Left ventricle myocardium superior (tissue), 1 donor: Measurements from ENCODE around the gene LITAF. TPM values are rescaled to one million over a fixed set of nuclear protein-coding genes. Genes with fewer than 3 reads are reported as not detected.
"Not testable (repeated sequence)": the region's sequence is repeated elsewhere in the genome, so short reads cannot be mapped to it uniquely, and the experiment has no call there.

ENCODE experiments used
- ATAC-seq: fragments of 200-7000 bp; cut with Tn5 transposase; one replicate; pipeline ENCODE4 v1.9.1; 2020; ENCODE audit warnings: mild to moderate bottlenecking, moderate library complexity
- DNase-seq: peaks from one replicate; pipeline ENCODE4 v3.0.0-alpha.2; 2020
- intact Hi-C: fragments of 100-400 bp; cut with micrococcal nuclease; formaldehyde crosslinking; loops from one replicate; pipeline ENCODE4 v1.11.0; 2022
- total RNA-seq: library from RNA; stranded (reverse); fragmentation: NEBNext Ultra II Directional; extraction: Animal tissue kit (Norgen Biotek cat#: 25700); gene quantifications from one replicate; pipeline ENCODE4 v1.2.1, GENCODE V29; 2021
- donor health status: DM: no; HTN: yes; CAD: no; lungs with severe emphysema.

LITAF gene
- total RNA-seq, 1 donor from 2014 or later, result 70.8 TPM

DNA sequence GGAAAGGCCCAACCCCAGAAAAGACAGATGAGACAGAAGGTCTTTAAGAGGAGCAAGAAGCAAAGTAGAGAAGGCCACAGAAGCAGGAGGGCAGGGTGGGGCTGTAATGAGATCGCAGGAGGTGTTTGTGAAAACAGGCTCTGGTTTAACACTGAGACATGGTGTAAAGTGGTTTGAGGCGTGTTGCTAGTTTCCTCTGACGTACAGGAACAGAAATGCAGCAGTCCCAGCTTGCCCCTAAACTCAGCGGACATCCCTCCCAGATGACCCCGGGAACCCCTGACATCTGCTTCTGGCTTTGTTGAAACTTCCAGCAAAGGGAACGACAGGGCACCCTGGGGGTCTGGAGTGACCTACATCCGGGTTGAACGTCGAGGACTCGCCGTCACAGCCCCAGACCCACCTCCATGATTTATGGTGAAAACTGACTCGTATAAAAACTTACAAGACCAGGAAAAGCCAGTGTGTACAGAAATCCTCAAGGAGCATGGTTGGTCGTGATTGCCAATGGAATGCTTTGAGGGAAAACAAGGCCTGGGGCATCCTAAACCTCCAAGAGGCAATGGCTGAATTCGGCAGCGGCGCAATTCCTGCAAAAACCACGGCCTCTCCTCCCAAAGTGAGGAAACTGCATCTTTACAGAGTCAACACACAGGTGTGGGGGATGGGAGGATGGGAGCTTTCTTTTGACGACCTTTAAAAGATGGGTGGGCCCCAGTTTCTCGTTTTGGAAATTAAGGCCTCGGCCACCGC, 25.8 kb downstream of the LITAF start:
- intact Hi-C loops, result no loop called here
- no peak for DNase-seq
- peak; percentile 23 for ATAC-seq

- ATAC-seq, intact Hi-C loops, DNase-seq: not testable (repeated sequence)
These were observed 28.4 kb downstream of the LITAF start for GRCh38 chr16:11558308-11558823.

DNA sequence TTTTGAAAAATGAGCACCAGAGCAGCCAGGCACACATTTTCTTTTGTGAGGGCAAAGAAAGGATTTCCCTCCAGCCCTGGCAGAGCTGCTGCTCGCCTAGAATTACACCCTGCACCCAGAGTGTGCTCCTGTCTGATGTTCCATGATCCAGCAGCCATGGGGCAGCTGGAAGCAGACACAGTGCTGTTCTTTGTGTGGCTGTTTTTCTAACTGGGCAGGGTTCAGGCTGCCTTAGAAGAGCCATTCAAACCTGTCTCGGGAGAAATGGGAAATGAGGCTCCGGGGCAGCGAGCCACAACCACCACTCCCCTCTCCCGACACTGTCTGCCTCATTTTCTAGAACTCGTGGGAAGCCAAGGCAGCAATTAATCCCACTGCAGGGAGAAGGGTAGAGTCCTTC, 28.9 kb downstream of the LITAF start:
- peak; percentile 89 for ATAC-seq
- intact Hi-C loops, result no loop called here
- DNase-seq, result peak; percentile 72

DNA sequence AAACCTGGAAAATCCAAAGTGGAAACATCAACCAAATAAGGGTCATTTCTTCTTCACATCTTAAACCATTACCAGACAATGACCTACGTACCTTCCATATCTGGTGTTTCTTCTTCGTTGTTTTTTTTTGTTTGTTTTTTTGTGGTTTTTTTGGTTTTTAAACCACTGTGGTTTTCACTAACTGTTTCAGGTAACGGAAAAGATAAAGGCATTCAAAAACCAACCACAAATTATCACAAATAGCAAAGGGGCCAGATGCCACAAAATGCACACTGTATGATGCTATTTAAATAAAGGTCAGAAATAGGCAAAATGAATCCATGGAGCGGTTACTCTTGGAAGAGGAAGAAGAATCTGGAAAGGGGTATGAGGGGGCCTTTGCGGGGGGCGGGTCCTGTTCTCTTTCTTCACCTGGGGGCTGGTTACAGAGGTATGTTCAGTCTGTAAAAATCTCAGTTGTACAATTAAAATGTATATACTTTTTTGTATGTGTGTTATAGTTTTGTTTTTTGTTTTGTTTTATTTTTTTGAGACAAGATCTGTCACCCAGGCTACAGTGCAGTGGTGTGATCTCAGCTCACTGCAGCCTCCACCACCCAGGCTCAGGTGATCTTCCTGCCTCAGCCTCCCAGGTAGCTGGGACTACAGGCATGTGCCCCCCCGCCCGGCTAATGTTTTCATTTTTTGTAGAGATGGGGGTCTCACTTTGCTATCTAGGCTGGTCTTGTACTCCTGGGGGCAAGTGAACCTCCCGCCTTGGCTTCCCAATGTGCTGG, 29.6 kb downstream of the LITAF start:
- intact Hi-C loops, result no loop called here
- ATAC-seq (no peak), DNase-seq (no peak)

GRCh38 chr16:11556214-11556819, 30.4 kb downstream of the LITAF start:
- DNase-seq (no peak), ATAC-seq (no peak)
- intact Hi-C loops, result no loop called here

DNA sequence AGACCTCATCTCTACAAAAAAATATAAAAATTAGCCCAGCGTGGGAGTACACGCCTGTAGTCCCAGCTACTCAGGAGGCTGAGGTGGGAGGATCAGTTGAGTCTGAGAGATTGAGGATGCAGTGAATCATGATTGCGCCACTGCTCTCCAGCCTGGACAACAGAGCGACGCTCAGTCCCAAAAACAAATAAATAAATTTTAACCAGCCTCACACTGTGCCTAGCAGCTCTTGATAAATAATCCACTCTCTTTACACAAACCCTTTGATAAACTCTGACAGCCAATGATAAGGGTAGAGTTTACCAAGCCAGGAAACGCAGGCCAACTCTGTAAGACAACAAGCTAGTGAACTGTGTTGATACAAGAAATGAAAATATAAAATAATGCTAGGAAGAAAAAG, 32.7 kb downstream of the LITAF start:
- intact Hi-C loops, result no loop called here
- ATAC-seq, result no peak
- no peak for DNase-seq

- intact Hi-C loops, result no loop called here
- no peak for ATAC-seq
- DNase-seq, result no peak
These were observed 33.3 kb downstream of the LITAF start for GRCh38 chr16:11553371-11553770.

DNA sequence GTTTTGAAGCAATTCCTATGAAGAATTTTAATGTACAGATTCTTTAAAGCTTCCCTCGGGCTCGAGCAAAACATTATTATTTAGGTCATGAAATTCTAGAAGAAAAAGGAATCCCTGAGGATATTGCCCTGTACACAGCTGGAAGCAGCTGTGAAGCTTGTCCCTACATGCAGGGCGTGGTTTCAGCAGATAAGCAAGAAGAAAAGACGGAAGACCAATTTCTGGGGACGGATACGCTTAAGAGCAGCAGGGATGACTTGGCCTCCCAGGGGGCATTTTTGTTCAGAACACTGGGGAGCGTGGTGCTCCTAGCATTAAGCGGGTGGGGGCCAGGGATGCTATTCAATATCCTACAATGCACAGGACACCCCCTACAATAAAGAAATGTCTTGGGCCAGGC, 34.3 kb downstream of the LITAF start:
- DNase-seq, result peak; percentile 41
- peak; percentile 83 for ATAC-seq
- intact Hi-C loops, result no loop called here

GRCh38 chr16:11551842-11552241, 34.9 kb downstream of the LITAF start:
- ATAC-seq (no peak), DNase-seq (no peak)
- intact Hi-C loops, result no loop called here

DNA sequence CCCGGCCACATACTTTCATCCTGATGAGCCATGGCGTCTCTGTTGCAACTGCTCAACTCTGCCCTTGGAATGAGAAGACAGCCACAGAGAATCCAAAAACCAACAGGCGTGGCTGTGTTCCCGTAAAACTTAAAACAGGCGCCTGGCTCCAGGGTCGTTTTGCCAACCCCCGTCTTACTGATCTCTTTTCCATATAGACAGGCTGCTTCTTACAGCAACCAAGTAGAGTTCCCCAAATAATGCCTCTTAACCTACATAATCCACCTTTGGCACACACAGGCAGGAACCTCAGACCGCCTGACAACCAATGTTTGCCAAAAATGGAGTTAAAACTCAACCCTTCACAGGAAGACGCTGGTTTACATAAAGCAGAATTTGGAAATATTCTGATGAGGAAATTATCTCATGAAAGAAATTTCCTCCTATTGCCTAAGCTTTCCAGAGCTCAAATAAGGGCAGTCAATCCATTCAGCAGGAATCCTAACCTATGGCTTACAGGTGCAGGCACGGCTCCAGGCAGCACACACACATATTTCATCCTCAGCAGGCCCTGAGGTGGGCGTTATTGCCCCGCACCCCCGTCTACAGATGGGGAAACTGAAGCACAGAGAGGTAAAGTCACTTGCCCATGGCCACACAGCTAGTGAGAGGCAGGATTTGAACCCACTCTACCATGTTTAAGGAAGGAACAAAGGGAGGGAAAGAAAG, 35.8 kb downstream of the LITAF start:
- intact Hi-C loops, result no loop called here
- DNase-seq (no peak), ATAC-seq (no peak)

- ATAC-seq, result no peak
- DNase-seq, result no peak
- intact Hi-C loops, result loop anchor here (10.0 kb wide), 1 partner anchor 97 kb away; no protein-coding TSS in a partner anchor
These were observed 39.4 kb downstream of the LITAF start for GRCh38 chr16:11547118-11547916.

GRCh38 chr16:11546608-11547061, 40.1 kb downstream of the LITAF start:
- intact Hi-C loops, result loop anchor here (10.0 kb wide), 1 partner anchor 98 kb away; no protein-coding TSS in a partner anchor
- no peak for DNase-seq
- ATAC-seq, result no peak

- no peak for DNase-seq
- ATAC-seq, result no peak
- intact Hi-C loops, result loop anchor here (10.0 kb wide), 1 partner anchor 101 kb away; no protein-coding TSS in a partner anchor
These were observed 42.9 kb downstream of the LITAF start for GRCh38 chr16:11543661-11544393.

- ATAC-seq (no peak), DNase-seq (no peak)
- intact Hi-C loops, result loop anchor here (10.0 kb wide), 1 partner anchor 103 kb away; no protein-coding TSS in a partner anchor
These were observed 44.5 kb downstream of the LITAF start for GRCh38 chr16:11542069-11542744.

- ATAC-seq (no peak), DNase-seq (no peak)
- intact Hi-C loops, result loop anchor here (10.0 kb wide), 2 partner anchors 105 to 175 kb away; no protein-coding TSS in a partner anchor
These were observed 47.1 kb downstream of the LITAF start for GRCh38 chr16:11539641-11540050.

DNA sequence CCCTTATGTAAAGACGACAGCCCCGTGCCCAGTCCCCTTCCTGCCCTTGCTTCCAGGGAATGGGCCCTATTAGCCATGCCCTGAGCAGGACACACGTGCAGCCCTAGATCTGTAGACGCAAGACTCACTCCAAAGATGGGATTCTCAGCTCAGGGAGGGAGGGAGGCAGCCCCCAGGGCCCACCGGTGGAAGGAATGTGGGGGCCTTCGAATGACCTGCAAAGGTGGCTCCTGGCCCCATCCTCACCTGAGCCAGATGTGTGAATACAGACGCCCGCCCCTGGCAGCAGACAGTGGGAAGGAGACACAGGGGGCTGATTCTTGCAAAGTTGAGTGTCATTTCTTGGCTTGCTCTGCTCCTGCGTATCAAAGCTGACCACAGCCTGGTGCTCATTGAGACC, 47.8 kb downstream of the LITAF start:
- intact Hi-C loops, result loop anchor here (10.0 kb wide), 1 partner anchor 176 kb away; no protein-coding TSS in a partner anchor
- no peak for ATAC-seq
- DNase-seq, result no peak
